Measurements from ENCODE around the gene PRSS33.
A peak's percentile ranks its signal among the peaks of the same experiment; 100 is the strongest.

Gene PRSS33

GRCh38 chr16:2820836-2821486, 33.6 kb upstream of the PRSS33 start:
- no peak for DNase-seq (ENCODE audit: low spot score)
- FAIRE-seq, result no peak

GRCh38 chr16:2819939-2820835, 32.8 kb upstream of the PRSS33 start:
- FAIRE-seq, result no peak
- DNase-seq (ENCODE audit: low spot score), result no peak

GRCh38 chr16:2819179-2819938, 32.0 kb upstream of the PRSS33 start:
- DNase-seq (ENCODE audit: low spot score) (no peak), FAIRE-seq (no peak)

GRCh38 chr16:2818272-2818876, 31.0 kb upstream of the PRSS33 start:
- FAIRE-seq (peak; percentile 59), DNase-seq (ENCODE audit: low spot score) (no peak)

- no peak for FAIRE-seq
Measured at GRCh38 chr16:2817340-2818271, 30.2 kb upstream of the PRSS33 start.

GRCh38 chr16:2816751-2817339, 29.5 kb upstream of the PRSS33 start, which contains the start of gene PRSS21:
Gene PRSS21 (plus strand): TSS chr16:2817237. CDS start chr16:2817269, 32 bp downstream.
- no peak for DNase-seq (ENCODE audit: low spot score)
- FAIRE-seq, result no peak

More at GRCh38 chr16:2817340-2818271, 30.2 kb upstream of the PRSS33 start:
- no peak for DNase-seq (ENCODE audit: low spot score)

- FAIRE-seq, result no peak
- no peak for DNase-seq (ENCODE audit: low spot score)
Measured at GRCh38 chr16:2815299-2815771, 28.0 kb upstream of the PRSS33 start.

GRCh38 chr16:2814551-2815298, 27.4 kb upstream of the PRSS33 start:
- DNase-seq (ENCODE audit: low spot score) (no peak), FAIRE-seq (no peak)

GRCh38 chr16:2813771-2814221, 26.4 kb upstream of the PRSS33 start:
- FAIRE-seq (no peak), DNase-seq (ENCODE audit: low spot score) (no peak)

- FAIRE-seq, result no peak
- DNase-seq (ENCODE audit: low spot score), result no peak
Measured at GRCh38 chr16:2811703-2812471, 24.5 kb upstream of the PRSS33 start.

- FAIRE-seq, result no peak
- DNase-seq (ENCODE audit: low spot score), result no peak
Measured at GRCh38 chr16:2810651-2811050, 23.3 kb upstream of the PRSS33 start.

- DNase-seq (ENCODE audit: low spot score) (no peak), FAIRE-seq (no peak)
Measured at GRCh38 chr16:2809149-2809760, 21.9 kb upstream of the PRSS33 start.

GRCh38 chr16:2808181-2808580, 20.8 kb upstream of the PRSS33 start:
- no peak for FAIRE-seq
- no peak for DNase-seq (ENCODE audit: low spot score)

- FAIRE-seq, result no peak
Measured at GRCh38 chr16:2806286-2806685, 18.9 kb upstream of the PRSS33 start.

GRCh38 chr16:2804728-2805127, 17.4 kb upstream of the PRSS33 start:
- no peak for FAIRE-seq

More at GRCh38 chr16:2806286-2806685, 18.9 kb upstream of the PRSS33 start:
- no peak for DNase-seq (ENCODE audit: low spot score)

GRCh38 chr16:2803545-2804195, 16.3 kb upstream of the PRSS33 start:
- no peak for FAIRE-seq
- DNase-seq (ENCODE audit: low spot score), result no peak

More at GRCh38 chr16:2804728-2805127, 17.4 kb upstream of the PRSS33 start:
- DNase-seq (ENCODE audit: low spot score), result no peak

- FAIRE-seq, result no peak
- DNase-seq (ENCODE audit: low spot score), result no peak
Measured at GRCh38 chr16:2799859-2800226, 12.5 kb upstream of the PRSS33 start.
